Neural progenitor cell (in vitro differentiated cells): ENCODE results near the gene TMEM165. TPM values are rescaled to one million over a fixed set of nuclear protein-coding genes. Genes with fewer than 3 reads are reported as not detected.

Experiments
- DNase-seq: peaks from one replicate; pipeline ENCODE4 v3.0.0-alpha.2; 2016; ENCODE audit warnings: low spot score
- H2AFZ ChIP-seq: fragments of 200-600 bp; sonication (generic); replicated peaks from 2 replicates; pipeline ENCODE4 v1.6.1; 2016; ENCODE audit warnings: antibody characterized with exemption
- H3F3A ChIP-seq: fragments of 200-600 bp; sonication (generic); 2 replicates; pipeline ENCODE4 v1.6.1; 2016; ENCODE audit warnings: antibody characterized with exemption, low read depth
- H3K27ac ChIP-seq: fragments of 200-600 bp; sonication (generic); 2 replicates; pipeline ENCODE4 v1.5.1; 2016; ENCODE audit warnings: mild to moderate bottlenecking
- H3K27me3 ChIP-seq: fragments of 200-600 bp; sonication (generic); 2 replicates; pipeline ENCODE4 v1.6.1; 2016; ENCODE audit warnings: mild to moderate bottlenecking, moderate library complexity
- H3K36me3 ChIP-seq: fragments of 200-600 bp; sonication (generic); 2 replicates; pipeline ENCODE4 v1.5.1; 2016
- H3K4me1 ChIP-seq: fragments of 200-600 bp; sonication (generic); 2 replicates; pipeline ENCODE4 v1.6.1; 2016; ENCODE audit warnings: mixed run types
- H3K4me2 ChIP-seq: fragments of 200-600 bp; sonication (generic); 2 replicates; pipeline ENCODE4 v1.6.1; 2016
- H3K4me3 ChIP-seq: fragments of 200-600 bp; sonication (generic); 2 replicates; pipeline ENCODE4 v1.5.1; 2016
- H3K79me2 ChIP-seq: fragments of 200-600 bp; sonication (generic); 2 replicates; pipeline ENCODE4 v1.6.1; 2016; ENCODE audit warnings: low read depth
- H3K9ac ChIP-seq: fragments of 200-600 bp; sonication (generic); 2 replicates; pipeline ENCODE4 v1.6.1; 2016
- H3K9me3 ChIP-seq: fragments of 200-600 bp; sonication (generic); 2 replicates; pipeline ENCODE4 v1.5.1; 2016; ENCODE audit warnings: low read depth
- H4K20me1 ChIP-seq: fragments of 200-600 bp; sonication (generic); 2 replicates; pipeline ENCODE4 v1.6.1; 2016; ENCODE audit warnings: low read depth
- H3K27ac Mint-ChIP-seq: 3 replicates; pipeline ENCODE4 v1.8.0; 2021; ENCODE audit warnings: mixed read lengths
- H3K27me3 Mint-ChIP-seq: 2 replicates; pipeline ENCODE4 v1.8.0; 2022; ENCODE audit warnings: low read depth, mild to moderate bottlenecking, inconsistent platforms, moderate library complexity, mixed read lengths; ENCODE audit not compliant: insufficient read depth
- H3K36me3 Mint-ChIP-seq: 3 replicates; pipeline ENCODE4 v1.8.0; 2021; ENCODE audit warnings: mixed read lengths
- H3K4me1 Mint-ChIP-seq: 3 replicates; pipeline ENCODE4 v1.8.0; 2021; ENCODE audit warnings: mixed read lengths
- H3K4me3 Mint-ChIP-seq: 3 replicates; pipeline ENCODE4 v1.8.0; 2021; ENCODE audit warnings: mild to moderate bottlenecking, moderate library complexity, mixed read lengths
- H3K9me3 Mint-ChIP-seq: 3 replicates; pipeline ENCODE4 v1.8.0; 2020; ENCODE audit warnings: mixed read lengths
- CTCF ChIP-seq: fragments of 200-600 bp; sonication (generic); IDR thresholded peaks from 2 replicates; pipeline ENCODE4 v1.5.1; 2017; ENCODE audit warnings: antibody characterized with exemption, mild to moderate bottlenecking
- EZH2 ChIP-seq: fragments of 200-600 bp; sonication (generic); IDR thresholded peaks from 2 replicates; pipeline ENCODE4 v1.6.1; 2017; ENCODE audit warnings: antibody characterized with exemption, mild to moderate bottlenecking, moderate library complexity
- EZH2phosphoT487 ChIP-seq: fragments of 200-600 bp; sonication (generic); IDR thresholded peaks from 2 replicates; pipeline ENCODE4 v1.6.1; 2017; ENCODE audit warnings: antibody characterized with exemption
- total RNA-seq: library from RNA; depleted of rRNA; stranded (reverse); fragments of >200 nt; gene quantifications from 2 replicates; pipeline ENCODE4 v1.2.3, GENCODE V29; 2015; ENCODE audit warnings: low replicate concordance

Gene TMEM165
- total RNA-seq = 85.6 and 110 TPM in 2 replicates

GRCh38 chr4:55395529-55396307 lies at the start of gene TMEM165:
TMEM165 (plus strand) TSS chr4:55395957; CDS start chr4:55396190, 233 bp downstream.
- peak; percentile 94 for DNase-seq
- H3K4me3 Mint-ChIP-seq = peak within 1 kb of the TSS; percentile 97
- H2AFZ ChIP-seq = peak within 1 kb of the TSS; percentile 61
- no peaks in the 10 kb centered on the region for H3K9me3 Mint-ChIP-seq
- H3K9ac ChIP-seq = peak within 1 kb of the TSS; percentile 87
- H3K4me1 ChIP-seq = peaks cover 15% of the 10 kb centered on the region
- H3K4me3 ChIP-seq = peak within 1 kb of the TSS; percentile 95
- peaks cover 36% of the 10 kb centered on the region for H4K20me1 ChIP-seq
- no peaks in the 10 kb centered on the region for H3K36me3 ChIP-seq
- H3K27ac Mint-ChIP-seq = peak within 1 kb of the TSS; percentile 53
- peak within 1 kb of the TSS; percentile 91 for H3K27ac ChIP-seq
- H3K36me3 Mint-ChIP-seq = peaks cover 3% of the 10 kb centered on the region
- H3K4me1 Mint-ChIP-seq = peaks cover 29% of the 10 kb centered on the region
- no peaks in the 10 kb centered on the region for H3K27me3 Mint-ChIP-seq
- H3K9me3 ChIP-seq = no peaks in the 10 kb centered on the region
- H3K79me2 ChIP-seq = peaks cover 47% of the 10 kb centered on the region
- peaks cover 5% of the 10 kb centered on the region for H3F3A ChIP-seq
- peak within 1 kb of the TSS; percentile 82 for H3K4me2 ChIP-seq
- H3K27me3 ChIP-seq = peaks cover 10% of the 10 kb centered on the region
- no peak for TF ChIP-seq CTCF

GRCh38 chr4:55345980-55346850 lies 49.5 kb upstream of the TMEM165 start, which contains the start of gene SRD5A3:
SRD5A3 (plus strand) TSS chr4:55346242; CDS start chr4:55346337, 95 bp downstream.
- Histone ChIP-seq H3K9me3 (no peaks in the 10 kb centered on the region), H4K20me1 (no peaks in the 10 kb centered on the region), H3K4me2 (peak within 1 kb of the TSS; percentile 93), H3K4me3 (peak within 1 kb of the TSS; percentile 88), H3K79me2 (peaks cover 13% of the 10 kb centered on the region), H2AFZ (peak within 1 kb of the TSS; percentile 97), H3K27ac (no peak within 1 kb of the TSS), H3K27me3 (peaks cover 13% of the 10 kb centered on the region), H3K9ac (no peak within 1 kb of the TSS), H3F3A (peaks cover 40% of the 10 kb centered on the region), H3K4me1 (peaks cover 17% of the 10 kb centered on the region), H3K36me3 (no peaks in the 10 kb centered on the region)
- Mint-ChIP-seq H3K4me1 (peaks cover 8% of the 10 kb centered on the region), H3K9me3 (no peaks in the 10 kb centered on the region), H3K27ac (peak within 1 kb of the TSS; percentile 1), H3K36me3 (no peaks in the 10 kb centered on the region), H3K4me3 (peak within 1 kb of the TSS; percentile 88), H3K27me3 (peaks cover 10% of the 10 kb centered on the region)
- peak; percentile 84 for TF ChIP-seq CTCF
- TF ChIP-seq EZH2 = no peak
- TF ChIP-seq EZH2phosphoT487 = no peak
- DNase-seq = peak; percentile 92

GRCh38 chr4:55346851-55347255 lies 48.9 kb upstream of the TMEM165 start:
- Histone ChIP-seq H3K4me2 (peak overlapping the region; percentile 93), H3K36me3 (no peaks in the 10 kb centered on the region), H3K27me3 (peaks cover 13% of the 10 kb centered on the region), H3K79me2 (peaks cover 13% of the 10 kb centered on the region), H4K20me1 (no peaks in the 10 kb centered on the region), H3K4me3 (peak overlapping the region; percentile 88), H3K4me1 (peaks cover 16% of the 10 kb centered on the region), H2AFZ (peak overlapping the region; percentile 97), H3K9ac (no peak overlapping the region), H3K27ac (no peak overlapping the region), H3F3A (peaks cover 40% of the 10 kb centered on the region), H3K9me3 (no peaks in the 10 kb centered on the region)
- peaks cover 5% of the 10 kb centered on the region for H3K36me3 Mint-ChIP-seq
- H3K4me1 Mint-ChIP-seq = peaks cover 8% of the 10 kb centered on the region
- no peaks in the 10 kb centered on the region for H3K9me3 Mint-ChIP-seq
- DNase-seq = no peak
- H3K27ac Mint-ChIP-seq = peak overlapping the region; percentile 1
- no peak for TF ChIP-seq EZH2
- TF ChIP-seq EZH2phosphoT487 = no peak
- no peak for TF ChIP-seq CTCF
- peaks cover 10% of the 10 kb centered on the region for H3K27me3 Mint-ChIP-seq
- peak overlapping the region; percentile 88 for H3K4me3 Mint-ChIP-seq
